Activated CD4-positive, alpha-beta T cell treated with anti-CD3 and anti-CD28 coated beads, Interleukin-2, amount 50 U/mL, for 4 hours (primary cell): ENCODE data around the gene LRMDA.

Experiments used
- DNase-seq, 2 experiments: peaks; one replicate each; pipeline ENCODE4 v3.0.0-alpha.2; 2020

Gene LRMDA

DNA sequence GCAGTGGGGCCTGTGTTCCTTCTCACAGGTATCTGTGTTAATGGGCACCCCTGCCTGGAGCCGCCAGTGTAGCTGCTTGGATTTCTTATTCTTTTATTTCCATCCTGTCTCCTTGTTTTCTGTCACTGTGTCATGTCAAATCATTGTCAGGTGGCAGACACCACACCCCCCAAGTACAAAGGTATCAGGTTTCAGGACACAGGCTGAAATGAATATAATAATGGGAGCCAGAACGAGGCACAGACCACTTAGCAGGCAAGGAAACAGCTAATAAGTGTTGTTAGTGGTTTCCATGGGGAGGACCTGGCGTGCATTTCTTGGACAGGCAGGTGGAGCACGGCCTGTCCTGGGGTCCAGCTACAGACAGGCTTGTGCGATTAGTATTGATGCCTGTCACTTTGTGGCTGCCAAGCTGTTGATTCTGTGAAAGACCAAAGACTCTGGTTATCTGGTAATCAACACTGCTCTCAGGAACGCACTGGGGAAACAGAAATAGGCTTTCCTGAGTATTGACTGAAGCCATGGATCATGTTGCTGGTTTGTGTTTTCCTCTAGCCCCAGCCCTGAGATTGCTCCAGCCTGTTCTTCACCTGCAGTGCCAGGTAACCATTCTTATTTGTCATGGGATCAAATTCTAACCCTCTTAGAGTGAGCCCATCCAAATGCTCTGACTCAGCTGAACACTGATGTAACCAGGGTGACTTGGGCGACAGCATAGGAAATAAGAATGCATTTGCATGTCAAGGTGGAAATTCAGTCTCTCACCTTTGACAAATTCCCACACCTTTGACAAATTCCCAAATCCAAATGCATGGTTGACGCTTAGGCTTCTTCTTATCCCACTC, 1002.0 kb downstream of the LRMDA start:
- DNase-seq: no peak

DNA sequence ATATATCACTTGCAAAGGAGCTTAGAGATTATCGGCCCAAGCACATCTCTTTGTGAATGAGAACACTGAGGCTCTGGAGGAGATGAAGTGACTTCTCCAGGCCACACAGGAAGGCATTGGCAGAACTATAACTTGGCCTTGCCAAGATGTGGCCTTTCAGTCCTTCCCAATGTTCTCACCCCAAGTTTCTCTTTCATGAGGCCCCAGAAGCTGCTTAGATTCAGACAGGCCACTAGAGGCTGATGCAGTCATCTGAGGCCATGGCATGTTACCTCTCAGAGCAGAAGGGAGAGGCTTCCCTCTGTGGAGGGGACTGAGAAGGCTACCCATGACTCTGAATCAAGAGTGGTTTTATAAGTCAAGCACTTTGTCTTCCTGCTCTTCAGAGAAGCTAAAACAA, 1003.7 kb downstream of the LRMDA start:
- no peak for DNase-seq

DNA sequence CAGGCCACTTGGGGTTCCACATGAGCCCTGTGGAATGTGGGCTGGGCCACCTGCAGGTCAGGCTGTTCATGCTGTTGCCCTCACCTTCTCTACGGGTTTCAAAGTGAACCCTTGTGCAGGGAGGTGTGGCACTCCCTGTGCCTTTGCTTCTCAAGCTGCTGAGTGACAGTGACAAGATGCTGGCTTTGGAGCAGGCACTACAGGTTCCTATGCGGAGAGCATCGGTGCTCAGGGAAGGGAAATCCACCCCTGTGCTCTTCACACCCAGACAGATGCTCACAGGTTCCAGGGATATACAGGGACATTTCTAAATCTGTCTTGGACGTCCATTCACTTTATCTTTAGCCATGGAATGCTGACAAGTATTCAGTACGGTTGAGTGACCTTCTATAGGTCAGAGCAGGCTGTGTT, 1005.0 kb downstream of the LRMDA start:
- no peak for DNase-seq

DNA sequence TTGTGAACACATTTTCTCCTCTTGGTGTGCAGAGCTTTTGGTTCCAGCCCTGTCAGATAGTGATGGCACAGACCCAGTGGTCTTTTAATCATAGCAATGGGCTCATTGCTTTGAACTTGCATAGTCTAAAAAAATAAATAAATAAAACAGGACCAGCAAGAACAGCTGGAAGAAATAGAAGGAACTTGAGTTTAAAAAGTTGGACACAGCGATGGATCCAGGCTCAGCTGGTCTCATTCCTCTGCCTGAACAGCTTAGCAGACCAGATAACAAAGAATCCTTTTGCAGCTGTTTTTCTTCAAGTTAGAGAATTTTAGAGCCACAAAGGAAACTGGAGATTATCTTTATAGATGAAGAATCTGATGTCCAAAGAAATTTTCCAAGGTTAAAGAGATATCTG, 1005.6 kb downstream of the LRMDA start:
- no peak for DNase-seq

DNA sequence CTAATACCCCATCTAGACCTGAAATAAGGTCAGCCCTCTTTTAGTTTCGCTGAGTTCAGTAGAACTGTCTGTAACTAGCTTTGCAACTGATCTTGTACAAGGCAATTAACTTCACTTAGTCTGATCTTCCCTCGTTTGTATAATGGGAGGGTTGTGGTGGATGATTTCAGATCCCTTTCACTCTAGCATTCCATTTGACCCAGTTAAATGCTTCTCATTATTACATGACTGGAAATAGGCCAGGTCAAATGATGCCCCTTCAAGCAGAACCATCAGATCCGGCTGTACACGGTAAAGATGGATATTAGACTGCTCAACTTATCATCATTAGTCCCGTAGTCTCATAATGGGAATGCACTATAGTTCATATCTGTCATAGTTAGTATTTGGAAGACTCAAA, 1009.0 kb downstream of the LRMDA start:
- DNase-seq: no peak

DNA sequence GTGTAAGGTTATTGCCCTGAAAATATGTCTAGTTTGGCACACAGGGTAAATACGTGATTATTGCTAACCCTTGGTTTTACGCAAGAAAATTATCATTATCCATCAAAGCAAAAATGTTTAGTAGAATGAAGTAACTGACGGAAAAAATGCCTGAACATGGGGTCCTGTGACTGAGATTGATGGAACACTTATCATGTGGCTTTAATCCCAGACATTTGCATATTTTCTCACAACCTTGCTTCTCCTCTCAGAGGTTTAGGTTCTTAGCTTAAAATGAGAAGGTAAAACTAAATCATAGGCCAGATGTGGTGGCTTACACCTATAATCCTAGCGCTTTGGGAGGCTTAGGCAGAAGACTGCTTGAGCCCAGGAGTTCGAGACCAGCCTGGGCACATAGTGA, 1010.7 kb downstream of the LRMDA start:
- DNase-seq: no peak

DNA sequence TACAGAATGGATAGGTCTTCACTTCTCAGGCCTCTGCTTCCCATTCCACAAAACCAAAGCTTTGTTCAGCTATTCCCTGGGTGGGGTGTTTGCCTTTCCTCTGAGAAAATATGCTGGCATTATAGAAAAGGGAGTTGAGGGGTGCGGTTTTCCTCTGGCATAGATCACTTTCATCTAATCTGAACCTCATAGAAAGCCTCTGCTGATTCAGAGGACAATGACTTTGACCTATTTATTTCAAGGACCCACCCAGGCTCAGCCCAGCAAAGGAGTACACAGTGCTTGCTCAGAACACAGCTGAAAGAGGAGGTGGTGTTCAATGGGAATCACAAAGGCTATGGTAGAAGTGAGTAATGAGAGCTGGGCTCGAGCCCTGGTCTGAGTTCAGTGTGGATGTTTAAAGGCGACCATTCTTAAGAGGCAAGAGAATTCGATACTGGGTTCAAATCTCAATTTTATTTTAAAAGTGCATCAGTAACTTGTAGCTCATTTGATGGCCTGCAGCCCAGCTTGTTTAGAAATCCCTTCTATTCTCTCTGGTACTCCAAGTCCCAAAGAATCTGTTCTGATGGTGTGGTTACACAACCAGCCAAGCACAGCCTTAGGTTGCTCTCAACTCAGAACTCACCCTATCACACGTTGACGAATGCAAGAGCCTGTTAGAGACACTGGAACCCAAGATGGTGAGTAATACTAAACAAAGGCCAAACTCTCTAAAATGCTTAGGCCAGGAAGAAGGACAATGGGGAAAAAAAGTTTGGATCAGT, 1012.8 kb downstream of the LRMDA start:
- DNase-seq: no peak

DNA sequence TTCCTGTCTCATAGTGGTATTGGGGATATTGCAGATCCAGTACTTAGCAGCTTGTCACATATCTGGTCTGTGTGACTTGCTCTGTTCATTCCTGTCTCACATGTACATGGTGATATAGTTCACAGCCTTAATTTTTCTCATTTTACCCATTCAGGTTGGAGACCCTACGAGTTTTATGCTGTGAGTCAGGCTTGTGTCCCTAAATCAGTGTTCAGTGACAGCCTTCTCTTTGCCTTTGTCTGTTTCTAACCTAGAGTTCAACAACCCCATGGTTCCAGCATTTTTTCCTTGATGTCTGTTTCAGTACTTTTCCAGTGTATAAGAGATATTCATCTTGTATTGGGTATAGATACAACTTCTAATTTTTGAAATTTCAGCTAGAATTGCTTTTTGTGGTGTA, 1016.2 kb downstream of the LRMDA start:
- no peak for DNase-seq

DNA sequence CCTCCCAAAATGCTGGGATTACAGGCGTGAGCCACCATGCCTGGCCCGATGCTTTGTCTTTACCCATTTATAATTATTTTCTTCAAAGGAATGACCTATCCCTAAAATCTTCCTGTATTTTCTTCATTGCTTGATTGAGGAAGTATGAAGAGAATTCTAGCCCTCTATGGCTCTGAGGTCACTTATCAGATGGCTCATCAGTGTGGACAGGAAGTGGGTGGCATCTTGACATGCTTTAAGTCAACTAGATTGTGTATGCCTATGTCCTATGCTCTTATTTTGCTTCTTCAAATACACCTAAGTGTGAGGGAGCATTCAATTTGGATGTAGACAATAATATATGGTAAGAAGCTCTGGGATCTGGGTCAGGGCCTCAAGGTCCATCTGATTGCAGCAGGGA, 1020.5 kb downstream of the LRMDA start:
- no peak for DNase-seq

DNA sequence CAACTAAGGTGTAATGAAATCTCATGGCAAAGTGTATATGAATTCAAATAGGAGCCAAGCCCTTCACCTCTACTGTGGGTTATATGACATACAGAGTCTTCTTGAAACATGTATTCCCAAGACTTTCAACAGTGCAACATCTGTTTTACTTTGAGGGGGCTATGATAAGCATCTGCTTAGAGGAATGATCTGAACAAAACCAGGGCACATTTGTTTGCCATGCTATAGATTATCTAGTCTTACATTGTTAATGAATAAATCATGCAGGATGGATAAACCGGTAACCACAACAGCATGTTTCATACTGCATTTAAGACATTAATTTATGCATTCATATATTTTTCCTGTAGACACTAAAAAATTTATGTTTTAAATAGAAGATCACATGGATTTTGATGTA, 1021.9 kb downstream of the LRMDA start:
- DNase-seq: no peak

DNA sequence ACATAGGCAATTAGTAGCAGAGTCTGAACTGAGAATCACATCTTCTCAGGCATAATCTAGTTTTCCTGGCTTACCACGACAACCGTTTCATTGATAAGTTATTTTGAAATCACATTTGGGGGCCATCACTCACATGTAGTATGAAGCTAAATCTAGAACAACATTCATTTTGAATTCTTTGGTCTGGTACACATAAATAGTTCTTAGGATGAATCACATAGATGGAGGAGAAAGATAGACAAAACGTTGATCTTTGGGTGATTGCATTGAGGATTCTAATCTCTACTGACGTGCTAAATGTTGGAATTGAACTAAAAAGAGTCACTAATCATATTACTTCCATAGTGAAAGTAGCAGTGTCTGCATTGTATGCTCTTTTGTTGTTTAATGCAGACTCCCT, 1022.6 kb downstream of the LRMDA start:
- DNase-seq: no peak

DNA sequence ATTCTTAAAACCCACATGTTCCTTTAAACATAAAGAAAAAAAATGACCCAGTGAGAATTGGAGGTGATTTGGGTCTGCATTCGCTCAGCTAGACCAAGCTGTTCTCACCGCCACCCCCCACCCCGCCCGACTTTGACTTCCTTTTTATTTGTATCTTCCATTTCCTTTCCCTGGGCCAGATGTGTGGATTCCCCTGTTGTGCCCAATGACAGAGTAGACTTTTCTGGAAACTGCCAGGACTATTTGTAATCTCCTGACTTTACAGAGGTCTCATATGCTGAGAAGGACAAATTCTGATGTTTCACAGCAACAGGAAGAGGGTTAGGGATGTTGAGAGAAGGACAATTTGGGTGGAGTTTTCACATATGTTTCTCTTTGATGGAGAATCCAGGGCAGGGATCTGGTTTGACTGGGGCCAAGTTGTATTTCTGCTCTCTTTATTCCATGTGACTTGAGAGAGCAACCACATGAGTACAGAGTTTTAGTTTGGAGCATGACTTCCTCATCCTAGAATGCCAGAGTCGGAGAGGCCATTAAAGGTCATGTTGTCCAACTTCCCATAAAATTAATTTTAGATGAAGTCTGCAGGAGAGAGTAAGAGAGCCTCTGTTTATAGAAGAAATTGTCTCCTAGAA, 1023.2 kb downstream of the LRMDA start:
- no peak for DNase-seq

DNA sequence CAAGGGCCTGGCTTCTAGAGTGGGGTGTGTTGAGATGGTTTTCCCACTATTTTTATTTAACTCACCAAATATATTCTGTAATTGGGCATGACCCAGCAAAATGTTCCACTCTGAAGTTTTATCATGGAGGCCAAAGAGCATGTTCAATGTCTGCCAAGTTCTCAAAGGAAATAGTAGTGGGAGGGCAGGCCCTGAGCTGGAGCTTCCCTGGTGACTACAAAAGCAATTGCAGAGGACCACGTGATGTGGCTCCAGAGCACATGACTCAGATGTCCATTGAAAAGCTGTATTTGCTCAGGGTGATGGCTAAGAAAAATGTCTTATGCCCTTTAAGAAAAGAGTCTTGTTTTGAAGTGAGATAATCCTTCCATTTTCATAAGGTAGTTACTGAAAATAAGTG, 1024.8 kb downstream of the LRMDA start:
- DNase-seq: no peak

DNA sequence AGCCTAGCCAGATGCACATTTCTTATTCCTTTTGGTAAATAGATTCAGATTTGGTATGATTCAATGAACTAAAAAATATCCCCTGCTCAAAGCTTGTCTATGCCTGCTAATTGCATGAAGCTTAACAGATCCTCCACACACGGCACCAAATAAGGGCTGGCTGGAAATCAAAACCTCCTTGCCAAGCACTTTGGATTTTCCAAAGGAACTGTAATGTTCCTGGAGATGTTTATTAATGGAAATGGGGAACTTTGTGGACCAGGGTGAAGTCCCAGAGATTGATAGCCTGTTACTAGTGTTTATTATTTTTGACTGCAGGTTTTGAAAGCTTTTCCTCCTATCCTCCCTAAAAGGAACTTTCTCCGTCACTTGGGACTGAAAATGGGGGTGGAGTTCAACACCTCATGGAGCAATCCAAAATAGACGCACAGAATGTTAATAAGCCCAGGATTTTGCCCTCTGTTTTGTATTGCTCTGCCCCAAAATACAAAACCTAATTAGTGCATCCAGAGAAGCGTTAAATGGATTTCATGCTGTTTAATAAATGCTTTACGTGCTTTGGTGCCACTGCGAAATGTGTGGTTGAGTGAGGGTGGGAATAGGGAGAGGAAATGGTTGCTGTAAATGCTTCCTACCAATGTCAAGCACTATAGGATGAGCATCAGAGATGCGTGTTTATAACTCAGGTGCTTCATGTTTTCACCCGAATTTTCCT, 1027.7 kb downstream of the LRMDA start:
- DNase-seq: no peak

DNA sequence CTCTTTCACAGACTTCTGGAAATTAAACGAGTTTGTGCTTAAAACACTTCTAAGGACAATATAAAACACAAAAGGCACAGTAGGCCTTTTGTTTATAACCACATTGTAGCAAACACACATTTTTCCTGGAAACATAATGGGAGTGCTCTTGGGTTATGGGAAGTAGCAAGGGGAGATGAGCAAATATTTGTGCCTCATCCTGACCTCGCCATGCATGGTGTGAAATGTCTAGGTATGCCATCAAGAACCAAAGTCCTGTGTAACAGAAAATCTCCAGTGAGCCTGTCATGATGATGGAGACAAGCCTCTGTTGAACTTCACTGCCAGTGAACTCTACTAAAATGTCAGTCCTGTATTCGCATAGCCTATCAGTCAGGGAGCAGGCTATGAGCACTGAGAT, 1029.6 kb downstream of the LRMDA start:
- no peak for DNase-seq

DNA sequence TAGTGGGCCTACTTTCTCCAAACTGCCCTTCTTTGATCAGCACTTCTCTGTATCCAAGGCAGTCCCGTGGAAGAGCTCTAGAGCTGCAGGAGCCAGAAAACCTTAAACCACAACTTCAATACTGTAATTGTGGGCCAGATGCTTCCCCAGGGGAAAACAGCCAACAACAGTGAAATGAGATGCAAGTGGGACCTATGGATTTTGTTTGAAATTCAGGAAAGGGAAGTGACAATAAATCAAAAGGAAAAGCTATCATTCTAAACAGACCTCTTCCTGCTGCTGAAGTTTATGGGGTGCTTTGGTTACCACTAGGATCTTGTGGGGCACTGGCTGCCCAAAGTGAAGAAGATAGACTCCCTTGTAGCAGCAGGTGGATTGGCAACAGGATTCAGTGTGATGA, 1031.7 kb downstream of the LRMDA start:
- no peak for DNase-seq

DNA sequence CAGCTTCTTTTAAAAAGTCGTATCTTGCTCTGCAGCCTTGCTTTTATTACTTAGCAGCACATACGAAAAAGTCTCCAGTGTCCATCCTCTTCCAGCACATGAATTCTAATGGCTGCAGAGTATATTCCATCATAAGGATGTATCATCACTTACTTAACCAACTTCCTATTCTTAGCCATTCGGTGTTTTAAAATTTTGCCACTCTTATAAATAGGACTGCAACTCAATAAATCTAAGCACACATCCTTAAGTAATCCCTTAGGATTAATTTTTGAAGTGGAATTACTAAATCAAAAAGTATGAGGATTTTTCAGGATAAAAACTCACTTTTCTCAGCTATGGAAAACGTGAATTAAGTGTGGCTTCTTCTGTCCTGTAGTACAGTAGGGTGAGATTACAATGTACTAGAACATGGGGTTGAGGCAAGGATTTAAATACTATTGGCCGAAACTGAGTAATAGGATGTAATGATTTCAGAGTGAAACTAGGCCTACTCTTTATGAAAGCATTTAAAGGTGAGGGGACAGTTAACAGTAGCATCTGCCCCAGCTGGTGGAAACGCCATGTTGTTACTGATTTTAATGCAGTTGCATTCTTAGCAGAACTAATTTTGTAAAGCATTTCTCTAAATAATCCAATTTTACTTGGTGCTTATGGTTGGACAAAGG, 1035.5 kb downstream of the LRMDA start:
- no peak for DNase-seq

DNA sequence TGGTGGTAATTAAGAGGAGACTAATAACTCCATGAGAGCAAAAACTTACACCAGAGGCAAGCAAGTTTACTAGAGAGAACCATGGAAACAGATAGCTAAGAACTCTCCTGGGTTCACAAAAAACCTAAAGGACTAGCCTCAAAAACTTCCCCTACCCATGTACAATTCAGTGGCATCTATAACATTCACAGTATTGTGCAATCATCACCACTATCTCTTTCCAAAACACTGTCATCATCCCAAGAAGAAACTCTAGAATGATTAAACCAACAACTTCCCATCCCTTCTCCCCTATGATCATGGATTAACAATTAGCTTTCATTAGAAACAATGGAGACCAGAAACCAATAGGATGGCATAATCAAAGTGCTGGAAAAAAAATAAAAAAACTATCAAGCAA, 1038.3 kb downstream of the LRMDA start:
- no peak for DNase-seq

DNA sequence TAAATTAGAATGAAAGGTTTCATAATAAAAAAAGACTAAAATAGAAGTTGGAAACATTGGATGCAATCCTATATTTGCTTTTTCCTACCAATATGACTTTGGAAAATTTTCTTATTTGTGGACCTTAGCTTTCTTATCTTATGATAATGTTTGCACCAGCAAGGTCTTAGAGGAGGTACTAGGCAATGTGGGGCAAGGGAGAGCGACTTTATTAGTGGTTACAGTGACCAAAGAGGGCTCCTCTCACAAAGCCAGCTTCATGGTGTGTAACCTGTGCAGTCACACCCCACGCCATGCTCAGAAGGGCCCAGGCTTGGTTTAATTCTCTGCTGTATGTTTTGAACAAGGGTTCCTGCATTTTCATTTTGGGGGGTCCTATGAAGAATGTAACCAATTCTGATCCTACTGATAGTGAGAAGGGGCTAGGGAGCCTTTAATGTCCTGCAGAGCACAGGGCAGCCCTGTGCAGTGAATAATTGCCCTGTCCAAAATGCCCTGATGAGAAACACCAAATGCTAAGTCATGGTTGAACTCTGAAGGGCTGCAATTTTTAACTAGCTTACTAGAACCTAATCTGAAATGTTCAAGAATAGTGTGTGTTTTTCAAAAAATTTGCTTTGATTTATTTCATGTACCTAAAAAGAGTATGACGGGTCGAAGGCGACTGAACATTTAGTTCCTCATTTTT, 1047.8 kb downstream of the LRMDA start:
- no peak for DNase-seq

DNA sequence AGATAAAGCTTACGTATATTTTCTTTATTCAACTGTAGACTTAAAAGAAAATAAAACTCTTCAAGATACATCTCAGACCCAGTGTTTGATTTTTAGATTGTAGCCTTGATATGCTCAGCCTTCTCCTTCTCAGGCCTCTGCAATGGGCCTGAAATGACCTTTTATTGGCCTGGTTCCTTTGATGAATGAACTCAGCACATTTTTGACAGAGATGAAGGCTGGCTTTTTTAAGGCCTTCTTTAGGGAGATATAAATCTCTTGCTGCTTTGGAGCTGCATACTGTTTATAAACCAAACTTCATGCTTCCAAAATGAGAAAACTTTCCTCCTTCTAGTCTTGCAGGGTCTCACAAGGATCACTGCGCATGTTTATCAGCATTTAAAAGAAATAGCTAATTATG, 1049.8 kb downstream of the LRMDA start:
- DNase-seq: no peak

DNA sequence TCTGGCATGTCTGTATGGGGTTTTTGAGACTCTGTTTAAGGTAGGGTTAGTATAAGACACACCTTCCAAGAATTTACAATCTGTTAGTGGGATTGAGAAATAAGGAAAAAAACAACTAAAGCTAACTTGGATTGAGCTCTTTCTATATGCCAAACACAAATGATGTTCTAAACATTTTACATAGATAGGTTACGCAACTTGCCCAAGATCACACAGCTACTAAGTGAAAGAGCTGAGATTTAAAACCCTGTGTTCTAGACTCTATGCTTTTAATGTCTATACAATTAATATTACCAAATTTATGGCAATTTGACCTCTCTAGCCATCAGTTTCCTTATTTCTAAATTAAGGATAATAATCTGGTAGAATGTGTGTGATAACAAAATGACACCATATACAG, 1056.2 kb downstream of the LRMDA start:
- DNase-seq: no peak

DNA sequence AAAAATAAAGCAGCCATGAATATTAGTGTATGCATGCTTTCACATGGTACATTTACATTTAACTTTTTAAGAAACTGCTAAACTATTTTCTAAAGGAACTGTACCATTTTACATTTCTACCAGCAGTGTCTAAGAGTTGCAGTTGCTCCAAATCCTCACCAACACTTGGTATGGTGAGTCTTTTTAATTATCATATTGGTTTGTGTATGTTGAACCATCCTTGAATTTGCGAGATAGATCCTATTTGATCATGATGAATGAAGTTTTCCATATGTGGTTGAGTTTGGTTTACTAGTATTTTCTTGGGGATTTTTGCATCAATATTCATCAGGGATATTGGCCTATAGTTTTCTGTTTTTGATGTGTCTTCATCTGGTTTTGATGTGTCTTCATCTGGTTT, 1057.2 kb downstream of the LRMDA start:
- no peak for DNase-seq
